OCI-LY7 (cell line): ENCODE measurements around the gene HELZ.

Experiments used
- CTCF ChIP-seq: fragments of 200-600 bp; sonication (generic); conservative IDR thresholded peaks from 2 replicates; pipeline ENCODE4 v1.5.1; 2014; ENCODE audit warnings: mild to moderate bottlenecking, antibody characterized with exemption, low read length, moderate library complexity, mixed read lengths
- EZH2phosphoT487 ChIP-seq: fragments of 200-600 bp; sonication (generic); IDR thresholded peaks from 2 replicates; pipeline ENCODE4 v1.6.1; 2018; ENCODE audit warnings: low read depth, borderline replicate concordance, mild to moderate bottlenecking, mixed run types, antibody characterized with exemption, low read length, moderate library complexity, mixed read lengths

- TF ChIP-seq CTCF = no peak
- no peak for TF ChIP-seq EZH2phosphoT487
Measured at GRCh38 chr17:67125924-67126323, 119.1 kb downstream of the HELZ start.
